ENCODE results near the gene ALDH3B2. TPM values are rescaled to one million over a fixed set of nuclear protein-coding genes. Genes with fewer than 3 reads are reported as not detected.

ALDH3B2 gene
- total RNA-seq, 1 experiment from 2014 or later: not detected

- no CpG with 5 or more reads among the region's 4 CpGs for WGBS (ENCODE audit: extremely low coverage, insufficient read length, low lambda C conversion rate)
- H3K27ac ChIP-seq (ENCODE audit: insufficient read length, low read depth, low read length): no peak overlapping the region
- H2BK15ac ChIP-seq (ENCODE audit: low read depth, low read length): no peak overlapping the region
- H3K79me2 ChIP-seq (ENCODE audit: insufficient read depth, low read length): no peaks in the 10 kb centered on the region
- TF ChIP-seq, protein P1, sequence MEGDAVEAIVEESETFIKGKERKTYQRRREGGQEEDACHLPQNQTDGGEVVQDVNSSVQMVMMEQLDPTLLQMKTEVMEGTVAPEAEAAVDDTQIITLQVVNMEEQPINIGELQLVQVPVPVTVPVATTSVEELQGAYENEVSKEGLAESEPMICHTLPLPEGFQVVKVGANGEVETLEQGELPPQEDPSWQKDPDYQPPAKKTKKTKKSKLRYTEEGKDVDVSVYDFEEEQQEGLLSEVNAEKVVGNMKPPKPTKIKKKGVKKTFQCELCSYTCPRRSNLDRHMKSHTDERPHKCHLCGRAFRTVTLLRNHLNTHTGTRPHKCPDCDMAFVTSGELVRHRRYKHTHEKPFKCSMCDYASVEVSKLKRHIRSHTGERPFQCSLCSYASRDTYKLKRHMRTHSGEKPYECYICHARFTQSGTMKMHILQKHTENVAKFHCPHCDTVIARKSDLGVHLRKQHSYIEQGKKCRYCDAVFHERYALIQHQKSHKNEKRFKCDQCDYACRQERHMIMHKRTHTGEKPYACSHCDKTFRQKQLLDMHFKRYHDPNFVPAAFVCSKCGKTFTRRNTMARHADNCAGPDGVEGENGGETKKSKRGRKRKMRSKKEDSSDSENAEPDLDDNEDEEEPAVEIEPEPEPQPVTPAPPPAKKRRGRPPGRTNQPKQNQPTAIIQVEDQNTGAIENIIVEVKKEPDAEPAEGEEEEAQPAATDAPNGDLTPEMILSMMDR (conservative IDR thresholded peaks at IDR 0.05): no peak
- H3K27ac Mint-ChIP-seq: peak overlapping the region in 1 of 3 experiments; percentile 77; a peak in 1 of 7 replicates
- peaks cover 10% of the 10 kb centered on the region for H3K9me3 ChIP-seq (ENCODE audit: control insufficient read depth, low read depth, low read length)
- no peak overlapping the region for H3K4me2 ChIP-seq (ENCODE audit: insufficient read depth, insufficient read length, low read length)
- no peaks in the 10 kb centered on the region for H4K20me1 ChIP-seq (ENCODE audit: control insufficient read depth, insufficient read depth, insufficient read length)
- H3T11ph ChIP-seq (ENCODE audit: low read length): no peak overlapping the region
- no peak overlapping the region for H3K4me3 Mint-ChIP-seq
- H2BK20ac ChIP-seq (ENCODE audit: low read depth, low read length, poor library complexity, severe bottlenecking): no peak overlapping the region
- peaks cover 20 to 24% of the 10 kb centered on the region in 2 experiments for H3K9me3 Mint-ChIP-seq
- H3K14ac ChIP-seq (ENCODE audit: insufficient read depth, low read length): no peak overlapping the region
- H3K36me3 Mint-ChIP-seq (ENCODE audit: insufficient read depth in 1 of 3, low read depth in 3 of 3): peaks cover 0 to 5% (median 3%) of the 10 kb centered on the region in 3 experiments; a peak in 5 of 7 replicates
- no peak overlapping the region for H2BK5ac ChIP-seq (ENCODE audit: insufficient read length, low read length)
- H3K4me1 Mint-ChIP-seq: peaks cover 2 to 6% of the 10 kb centered on the region in 2 experiments; a peak in 2 of 4 replicates
- no peak overlapping the region for H4K8ac ChIP-seq (replicated peaks; ENCODE audit: insufficient read length, low read depth, low read length)
- no peaks in the 10 kb centered on the region for H3K27me3 ChIP-seq (ENCODE audit: insufficient read depth, low read length)
- H2AK5ac ChIP-seq (ENCODE audit: insufficient read length, low read length): no peak overlapping the region
- H3K9ac ChIP-seq (ENCODE audit: extremely low read depth, insufficient read length, low read length): no peak overlapping the region
- no peaks in the 10 kb centered on the region for H3K4me1 ChIP-seq (ENCODE audit: insufficient read depth, low read length)
- no peaks in the 10 kb centered on the region for H3K23me2 ChIP-seq (ENCODE audit: insufficient read length, low read depth, low read length, poor library complexity, severe bottlenecking)
- no peak overlapping the region for H3K4ac ChIP-seq (ENCODE audit: low read depth, low read length)
- no peak overlapping the region for H3K56ac ChIP-seq (ENCODE audit: insufficient read length, low read depth, low read length)
- H3K23ac ChIP-seq (ENCODE audit: insufficient read length, low read depth, low read length): no peak overlapping the region
- no peak overlapping the region for H3K18ac ChIP-seq (ENCODE audit: insufficient read length, low read depth, low read length)
- no peak overlapping the region for H2BK120ac ChIP-seq (ENCODE audit: low read depth, low read length, poor library complexity, severe bottlenecking)
- H4K91ac ChIP-seq (ENCODE audit: insufficient read length, low read depth, low read length): no peak overlapping the region
- no peaks in the 10 kb centered on the region for H3K79me1 ChIP-seq (ENCODE audit: insufficient read depth, low read depth, low read length, poor library complexity, severe bottlenecking)
- H3K27me3 Mint-ChIP-seq (ENCODE audit: low read depth): peaks cover 9% of the 10 kb centered on the region
- no peak for DNase-seq
- no peak overlapping the region for H4K5ac ChIP-seq (ENCODE audit: insufficient read length, low read depth, low read length)
- H2AFZ ChIP-seq (ENCODE audit: low read length): no peak overlapping the region
- no peak overlapping the region for H2BK12ac ChIP-seq (ENCODE audit: insufficient read length, low read depth, low read length)
Observed at GRCh38 chr11:67697846-67698245, 23.4 kb upstream of the ALDH3B2 start.
